Measurements from ENCODE around the gene WBP11. TPM values are rescaled to one million over a fixed set of nuclear protein-coding genes. Genes with fewer than 3 reads are reported as not detected.

Gene WBP11
- total and polyA plus RNA-seq, 2 of the 13 experiments (the other 11 are each of a cell fraction or from before 2014, with no cell fraction given), result 7.6 to 31.0 TPM

- TF ChIP-seq ATF1 (CRISPR knock-in tag; IDR thresholded peaks at IDR 0.05) (no peak; the same call in 1 of the 2 replicates), CBX5 (CRISPR knock-in tag; IDR thresholded peaks at IDR 0.05; ENCODE audit: borderline replicate concordance) (no peak; the same call in 1 of the 2 replicates), REST (IDR thresholded peaks at IDR 0.05; ENCODE audit: borderline replicate concordance in 1 of 2, low read depth in 1 of 2, low read length in 2 of 2) (0 out of 4 replicates have a peak, but pooled peaks of 1 of the 2 experiments have one; percentile 4), IRF2 (CRISPR knock-in tag; IDR thresholded peaks at IDR 0.05) (0 out of 2 replicates have a peak, but pooled peaks have one; percentile 23), MXD1 (CRISPR knock-in tag; IDR thresholded peaks at IDR 0.05) (no peak; the same call in 1 of the 2 replicates), THAP11 (CRISPR knock-in tag; IDR thresholded peaks at IDR 0.05) (peak; percentile 32; the same call in 1 of the 2 replicates), CERS6 (CRISPR knock-in tag; IDR thresholded peaks at IDR 0.05) (no peak), CC2D1A (CRISPR knock-in tag; IDR thresholded peaks at IDR 0.05) (no peak), ZIK1 (CRISPR knock-in tag; IDR thresholded peaks at IDR 0.05; ENCODE audit: borderline replicate concordance, low read depth) (peak; percentile 87; the same call in 1 of the 2 replicates), GLI4 (CRISPR knock-in tag; IDR thresholded peaks at IDR 0.05; ENCODE audit: borderline replicate concordance) (no peak), PCBP1 (IDR thresholded peaks at IDR 0.05; ENCODE audit: borderline replicate concordance, low read depth, low read length) (no peak), ZKSCAN5 (CRISPR knock-in tag; IDR thresholded peaks at IDR 0.05) (no peak; the same call in 1 of the 2 replicates), ZNF547 (CRISPR knock-in tag; IDR thresholded peaks at IDR 0.05) (0 out of 2 replicates have a peak, but pooled peaks have one; percentile 42), ZNF414 (CRISPR knock-in tag; IDR thresholded peaks at IDR 0.05) (no peak), KDM3A (CRISPR knock-in tag; IDR thresholded peaks at IDR 0.05; ENCODE audit: low read depth) (no peak), RELA (CRISPR knock-in tag; IDR thresholded peaks at IDR 0.05) (no peak), BRD4 (CRISPR knock-in tag; IDR thresholded peaks at IDR 0.05) (no peak; the same call in 1 of the 2 replicates), TP53 (CRISPR knock-in tag; conservative IDR thresholded peaks at IDR 0.05) (no peak; the same call in 1 of the 2 replicates), ZNF253 (CRISPR knock-in tag; IDR thresholded peaks at IDR 0.05; ENCODE audit: borderline replicate concordance) (no peak), ZNF574 (CRISPR knock-in tag; IDR thresholded peaks at IDR 0.05) (no peak; the same call in 1 of the 2 replicates)
Observed at GRCh38 chr12:14769969-14770495, 33.2 kb downstream of the WBP11 start (continued).
